Panc1 (cell line): ENCODE data around the gene ZFPL1. TPM values are rescaled to one million over a fixed set of nuclear protein-coding genes. Genes with fewer than 3 reads are reported as not detected.

Experiments
- ATAC-seq: fragments of 200-7000 bp; cut with Tn5 transposase; 2 replicates; pipeline ENCODE4 v1.9.1; 2020; ENCODE audit warnings: mild to moderate bottlenecking, moderate library complexity
- BruUV-seq: library from RNA; stranded (reverse); fragments of 400-500 nt; replicated peaks from 2 replicates; lab custom pipeline; 2021; lab: Mats Ljungman, UMichigan
- CTCF ChIA-PET: fragments of 300-600 bp; sonication (Branson Sonifier 250); formaldehyde crosslinking; loops from one replicate; lab custom pipeline; 2022; ENCODE audit warnings: antibody characterized with exemption; lab: Charles Lee
- POLR2A ChIA-PET: fragments of 300-600 bp; sonication (Branson Sonifier 250); formaldehyde crosslinking; loops from one replicate; lab custom pipeline; 2022; ENCODE audit warnings: antibody characterized with exemption; lab: Charles Lee
- DNase-seq: peaks from one replicate; pipeline ENCODE4 v3.0.0-alpha.2; 2010; ENCODE audit warnings: low read depth, low spot score
- H3K27ac ChIP-seq: 2 replicates; pipeline ENCODE4 v1.5.1; 2011; ENCODE audit warnings: mild to moderate bottlenecking, low read length, inconsistent platforms
- H3K27me3 ChIP-seq: fragments of 200-500 bp; sonication (Bioruptor generic); 2 replicates; pipeline ENCODE4 v1.6.0; 2014; ENCODE audit warnings: low read length, inconsistent platforms; ENCODE audit not compliant: control insufficient read depth, insufficient read depth
- H3K36me3 ChIP-seq: fragments of 200-500 bp; sonication (Bioruptor generic); 2 replicates; pipeline ENCODE4 v1.5.1; 2014; ENCODE audit warnings: inconsistent platforms, mild to moderate bottlenecking, low read length, moderate library complexity; ENCODE audit not compliant: control insufficient read depth, insufficient read depth
- H3K4me1 ChIP-seq: 2 replicates; pipeline ENCODE4 v1.5.1; 2011; ENCODE audit warnings: inconsistent platforms, mild to moderate bottlenecking, low read length, moderate library complexity; ENCODE audit not compliant: control insufficient read depth, insufficient read depth
- H3K4me3 ChIP-seq, 2 experiments: 2 replicates each; pipeline ENCODE4 v1.5.1; 2011 to 2012; ENCODE audit warnings: low read depth in 2 of 2, low read length in 2 of 2, mild to moderate bottlenecking in 2 of 2, inconsistent platforms in 1 of 2, moderate library complexity in 1 of 2
- H3K9me3 ChIP-seq: fragments of 200-500 bp; sonication (Bioruptor generic); 2 replicates; pipeline ENCODE4 v1.5.1; 2014; ENCODE audit warnings: low read depth, mild to moderate bottlenecking, inconsistent platforms, low read length, moderate library complexity; ENCODE audit not compliant: control insufficient read depth, insufficient read depth
- POLR2AphosphoS5 ChIP-seq: IDR thresholded peaks from 2 replicates; pipeline ENCODE4 v1.6.1; 2012; ENCODE audit warnings: mild to moderate bottlenecking, low read depth, low read length, moderate library complexity
- SIN3A ChIP-seq: IDR thresholded peaks from 2 replicates; pipeline ENCODE4 v1.6.1; 2012; ENCODE audit warnings: low read depth, mild to moderate bottlenecking, low read length, moderate library complexity, borderline replicate concordance; ENCODE audit not compliant: insufficient read depth
- TCF7L2 ChIP-seq: IDR thresholded peaks from 2 replicates; pipeline ENCODE4 v1.6.1; 2011; ENCODE audit warnings: mild to moderate bottlenecking, low read depth, low read length, inconsistent platforms
- in situ Hi-C: cut with HindIII; loops from 2 replicates; pipeline ENCODE4 v1.10.0; 2016; ENCODE audit warnings: low sequenced_read_pairs, low pct_unique_long_range_greater_than_20kb
- intact Hi-C: fragments of 100-400 bp; cut with micrococcal nuclease; formaldehyde crosslinking; loops from one replicate; pipeline ENCODE4 v1.10.0; 2022; ENCODE audit not compliant: unreplicated experiment
- total RNA-seq: library from RNA; stranded (reverse); gene quantifications from one replicate; pipeline ENCODE4 v1.2.1, GENCODE V29; 2021; ENCODE audit not compliant: unreplicated experiment
- TF ChIP-seq, protein P1 (sequence below), 2 experiments: IDR thresholded peaks; 2 replicates each; pipeline ENCODE4 v1.6.1; 2011 to 2012; ENCODE audit warnings: low read depth in 2 of 2, control low read depth in 1 of 2, low read length in 1 of 2, mild to moderate bottlenecking in 1 of 2, moderate library complexity in 1 of 2; ENCODE audit not compliant: insufficient read depth in 1 of 2
- TF ChIP-seq, protein P2 (sequence below): fragments of 450-650 bp; IDR thresholded peaks from 2 replicates; pipeline ENCODE4 v1.5.1; 2017; ENCODE audit warnings: mild to moderate bottlenecking

Gene ZFPL1
- total RNA-seq, 1 experiment from 2014 or later = 68.4 TPM

DNA sequence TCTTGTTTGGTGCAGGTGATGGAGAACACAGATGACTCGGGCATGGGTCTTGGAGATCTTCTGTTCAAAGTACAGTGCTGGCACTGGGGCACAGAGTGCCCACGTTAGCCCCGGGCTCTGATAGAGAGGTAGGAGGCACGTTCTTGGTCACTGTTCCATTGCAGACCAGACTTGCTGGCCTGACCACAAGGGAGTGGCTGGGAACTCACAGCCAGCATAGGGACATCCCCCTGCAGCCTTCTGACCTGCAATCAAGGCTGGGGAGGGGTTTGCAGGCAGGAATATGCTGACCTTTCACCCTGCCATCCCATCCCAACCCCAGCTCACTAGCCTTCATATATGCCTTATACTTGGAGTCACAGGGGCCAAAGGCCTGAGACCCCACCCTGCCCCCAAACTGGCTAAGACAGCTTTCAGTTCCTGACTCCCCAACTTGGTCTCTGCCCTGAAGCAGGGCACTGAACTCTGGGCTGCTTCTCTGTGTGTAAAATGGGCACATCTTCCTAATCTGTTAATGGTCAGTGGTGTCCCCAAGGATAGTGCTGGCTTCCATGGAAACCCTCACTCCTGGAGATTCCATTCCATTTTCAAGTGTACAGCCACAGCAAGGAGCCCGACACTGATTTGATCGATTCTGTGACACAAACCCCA lies 42.7 kb downstream of the ZFPL1 start:
- POLR2A ChIA-PET = interaction anchor here (0.6 kb wide), 1 partner anchor 53 kb away, joined by 4 read pairs; no protein-coding TSS in a partner anchor
- in situ Hi-C loops = no loop called here

DNA sequence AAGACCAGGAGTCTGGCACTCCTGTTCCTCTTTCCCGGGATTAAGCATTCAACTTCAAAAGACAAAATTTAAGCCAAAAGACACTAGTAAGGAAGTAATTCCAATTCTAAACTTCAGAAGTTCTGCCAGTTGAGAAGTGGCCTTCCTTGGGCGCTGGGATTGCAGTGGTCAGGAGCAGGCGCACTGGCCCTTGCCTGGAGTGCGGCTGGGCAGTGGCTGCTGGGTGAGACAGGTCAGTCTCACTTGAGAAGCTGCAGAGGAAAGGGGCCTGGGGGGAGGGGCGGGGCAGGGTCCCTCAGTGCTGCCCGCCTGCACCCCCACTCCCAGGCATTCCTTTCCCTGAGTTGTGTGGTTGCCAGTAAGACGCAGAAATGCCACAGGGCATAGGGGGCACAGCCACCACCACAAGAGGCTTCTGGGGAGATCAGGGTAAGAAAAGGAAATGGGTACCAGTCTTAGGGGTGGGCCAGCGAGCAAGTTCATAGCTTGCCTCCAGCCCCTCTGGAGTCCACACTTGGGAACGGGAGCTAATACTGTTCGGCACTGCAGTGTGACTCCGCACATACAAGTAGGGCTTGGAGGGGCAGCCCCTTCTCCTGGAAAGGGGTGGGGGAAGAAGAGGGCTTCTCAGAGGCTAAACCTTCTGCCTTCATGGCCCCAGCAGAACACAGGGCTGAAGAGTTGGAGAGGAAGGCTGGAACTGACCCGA lies 43.6 kb downstream of the ZFPL1 start:
- Histone ChIP-seq H3K4me3 (no peak overlapping the region), H3K27ac (no peak overlapping the region), H3K27me3 (no peaks in the 10 kb centered on the region), H3K36me3 (peaks cover 19% of the 10 kb centered on the region), H3K9me3 (no peaks in the 10 kb centered on the region), H3K4me1 (peaks cover 3% of the 10 kb centered on the region)
- ATAC-seq (peak; percentile 2; the same call in 1 of the 2 replicates), DNase-seq (no peak)
- TF ChIP-seq SIN3A (no peak), TCF7L2 (no peak), POLR2AphosphoS5 (no peak; the same call in none of the 2 replicates)
- TF ChIP-seq, protein P1, sequence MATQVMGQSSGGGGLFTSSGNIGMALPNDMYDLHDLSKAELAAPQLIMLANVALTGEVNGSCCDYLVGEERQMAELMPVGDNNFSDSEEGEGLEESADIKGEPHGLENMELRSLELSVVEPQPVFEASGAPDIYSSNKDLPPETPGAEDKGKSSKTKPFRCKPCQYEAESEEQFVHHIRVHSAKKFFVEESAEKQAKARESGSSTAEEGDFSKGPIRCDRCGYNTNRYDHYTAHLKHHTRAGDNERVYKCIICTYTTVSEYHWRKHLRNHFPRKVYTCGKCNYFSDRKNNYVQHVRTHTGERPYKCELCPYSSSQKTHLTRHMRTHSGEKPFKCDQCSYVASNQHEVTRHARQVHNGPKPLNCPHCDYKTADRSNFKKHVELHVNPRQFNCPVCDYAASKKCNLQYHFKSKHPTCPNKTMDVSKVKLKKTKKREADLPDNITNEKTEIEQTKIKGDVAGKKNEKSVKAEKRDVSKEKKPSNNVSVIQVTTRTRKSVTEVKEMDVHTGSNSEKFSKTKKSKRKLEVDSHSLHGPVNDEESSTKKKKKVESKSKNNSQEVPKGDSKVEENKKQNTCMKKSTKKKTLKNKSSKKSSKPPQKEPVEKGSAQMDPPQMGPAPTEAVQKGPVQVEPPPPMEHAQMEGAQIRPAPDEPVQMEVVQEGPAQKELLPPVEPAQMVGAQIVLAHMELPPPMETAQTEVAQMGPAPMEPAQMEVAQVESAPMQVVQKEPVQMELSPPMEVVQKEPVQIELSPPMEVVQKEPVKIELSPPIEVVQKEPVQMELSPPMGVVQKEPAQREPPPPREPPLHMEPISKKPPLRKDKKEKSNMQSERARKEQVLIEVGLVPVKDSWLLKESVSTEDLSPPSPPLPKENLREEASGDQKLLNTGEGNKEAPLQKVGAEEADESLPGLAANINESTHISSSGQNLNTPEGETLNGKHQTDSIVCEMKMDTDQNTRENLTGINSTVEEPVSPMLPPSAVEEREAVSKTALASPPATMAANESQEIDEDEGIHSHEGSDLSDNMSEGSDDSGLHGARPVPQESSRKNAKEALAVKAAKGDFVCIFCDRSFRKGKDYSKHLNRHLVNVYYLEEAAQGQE (IDR thresholded peaks at IDR 0.05; ENCODE audit: insufficient read depth in 1 of 2, low read depth in 2 of 2, low read length in 1 of 2) = no peak
- TF ChIP-seq, protein P2, sequence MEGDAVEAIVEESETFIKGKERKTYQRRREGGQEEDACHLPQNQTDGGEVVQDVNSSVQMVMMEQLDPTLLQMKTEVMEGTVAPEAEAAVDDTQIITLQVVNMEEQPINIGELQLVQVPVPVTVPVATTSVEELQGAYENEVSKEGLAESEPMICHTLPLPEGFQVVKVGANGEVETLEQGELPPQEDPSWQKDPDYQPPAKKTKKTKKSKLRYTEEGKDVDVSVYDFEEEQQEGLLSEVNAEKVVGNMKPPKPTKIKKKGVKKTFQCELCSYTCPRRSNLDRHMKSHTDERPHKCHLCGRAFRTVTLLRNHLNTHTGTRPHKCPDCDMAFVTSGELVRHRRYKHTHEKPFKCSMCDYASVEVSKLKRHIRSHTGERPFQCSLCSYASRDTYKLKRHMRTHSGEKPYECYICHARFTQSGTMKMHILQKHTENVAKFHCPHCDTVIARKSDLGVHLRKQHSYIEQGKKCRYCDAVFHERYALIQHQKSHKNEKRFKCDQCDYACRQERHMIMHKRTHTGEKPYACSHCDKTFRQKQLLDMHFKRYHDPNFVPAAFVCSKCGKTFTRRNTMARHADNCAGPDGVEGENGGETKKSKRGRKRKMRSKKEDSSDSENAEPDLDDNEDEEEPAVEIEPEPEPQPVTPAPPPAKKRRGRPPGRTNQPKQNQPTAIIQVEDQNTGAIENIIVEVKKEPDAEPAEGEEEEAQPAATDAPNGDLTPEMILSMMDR = no peak
- intact Hi-C loops = no loop called here
- BruUV-seq = no TSS peak
- POLR2A ChIA-PET = no interaction called here
- in situ Hi-C loops = no loop called here
- CTCF ChIA-PET = no interaction called here

More for the DNA sequence above, 42.7 kb downstream of the ZFPL1 start:
- peaks cover 3% of the 10 kb centered on the region for H3K4me1 ChIP-seq
- no peaks in the 10 kb centered on the region for H3K27me3 ChIP-seq
- H3K27ac ChIP-seq = no peak overlapping the region
- DNase-seq (no peak), ATAC-seq (no peak)
- H3K9me3 ChIP-seq = no peaks in the 10 kb centered on the region
- intact Hi-C loops = no loop called here
- H3K4me3 ChIP-seq = no peak overlapping the region
- peaks cover 16% of the 10 kb centered on the region for H3K36me3 ChIP-seq
- BruUV-seq = no TSS peak
- TF ChIP-seq, protein P1 (IDR thresholded peaks at IDR 0.05; ENCODE audit: insufficient read depth in 1 of 2, low read depth in 2 of 2, low read length in 1 of 2) = no peak
- TF ChIP-seq, protein P2 = no peak
- TF ChIP-seq TCF7L2 (no peak), POLR2AphosphoS5 (no peak; the same call in 1 of the 2 replicates), SIN3A (no peak)
- CTCF ChIA-PET = no interaction called here
